ENCODE measurements around the gene BCAT1. TPM values are rescaled to one million over a fixed set of nuclear protein-coding genes. Genes with fewer than 3 reads are reported as not detected.

Gene BCAT1
- total and polyA plus RNA-seq, 2 donors from 2014 or later: 1.3 to 15.5 TPM

- no peak overlapping the region for H3K4me3 ChIP-seq (ENCODE audit: low read length in 3 of 3)
- H3K27me3 ChIP-seq (ENCODE audit: control insufficient read depth, insufficient read depth, low read length): no peaks in the 10 kb centered on the region
- FAIRE-seq (no peak), DNase-seq (peak in 1 of 5 donors; percentile 48)
- H3K4me1 ChIP-seq (ENCODE audit: control insufficient read depth in 2 of 3, insufficient read depth in 2 of 3, low read depth in 1 of 3, low read length in 3 of 3): no peaks in the 10 kb centered on the region
- H3K36me3 ChIP-seq (ENCODE audit: control insufficient read depth in 2 of 3, insufficient read depth in 3 of 3, low read length in 3 of 3): no peaks in the 10 kb centered on the region
- no peak overlapping the region for H3K27ac ChIP-seq (ENCODE audit: low read depth in 2 of 2, low read length in 2 of 2)
- H3K9ac ChIP-seq (ENCODE audit: low read length in 3 of 3): no peak overlapping the region
- TF ChIP-seq CTCF (IDR thresholded peaks at IDR 0.05; ENCODE audit: borderline replicate concordance, extremely low read depth, insufficient read depth): no peak
- intact Hi-C loops (cut with DNase I): no loop called here
- peaks cover 0 to 2% (median 0%) of the 10 kb centered on the region in 3 donors for H3K9me3 ChIP-seq (ENCODE audit: control insufficient read depth in 2 of 3, insufficient read depth in 1 of 3, low read length in 3 of 3)
Measured at GRCh38 chr12:24770821-24771220, 178.1 kb downstream of the BCAT1 start.

DNA sequence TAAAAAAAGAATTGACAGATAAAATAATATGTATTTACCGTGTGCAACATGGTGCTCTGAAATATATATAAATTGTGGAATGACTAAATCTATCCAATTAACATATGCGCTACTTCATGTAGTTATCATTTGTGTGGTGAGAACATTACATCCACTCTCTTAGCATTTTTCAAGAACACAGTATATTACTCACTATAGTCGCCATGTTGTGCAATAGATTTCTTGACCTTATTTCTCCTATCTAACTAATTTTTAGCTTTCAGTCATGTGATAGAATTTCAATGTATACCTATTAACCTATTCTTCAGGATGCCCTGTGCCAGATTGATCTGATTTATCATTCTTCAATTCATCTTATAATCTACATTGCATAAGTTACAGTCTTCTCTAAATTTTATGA lies 178.6 kb downstream of the BCAT1 start:
- intact Hi-C loops (cut with DNase I): no loop called here
- no peak overlapping the region for H3K27ac ChIP-seq (ENCODE audit: low read depth in 2 of 2, low read length in 2 of 2)
- no peaks in the 10 kb centered on the region for H3K36me3 ChIP-seq (ENCODE audit: control insufficient read depth in 2 of 3, insufficient read depth in 3 of 3, low read length in 3 of 3)
- H3K9me3 ChIP-seq (ENCODE audit: control insufficient read depth in 2 of 3, insufficient read depth in 1 of 3, low read length in 3 of 3): peaks cover 0 to 2% (median 0%) of the 10 kb centered on the region in 3 donors
- no peak overlapping the region for H3K9ac ChIP-seq (ENCODE audit: low read length in 3 of 3)
- H3K4me3 ChIP-seq (ENCODE audit: low read length in 3 of 3): no peak overlapping the region
- DNase-seq: no peak
- no peak for FAIRE-seq
- TF ChIP-seq CTCF (IDR thresholded peaks at IDR 0.05; ENCODE audit: borderline replicate concordance, extremely low read depth, insufficient read depth): no peak
- H3K27me3 ChIP-seq (ENCODE audit: control insufficient read depth, insufficient read depth, low read length): no peaks in the 10 kb centered on the region
- no peaks in the 10 kb centered on the region for H3K4me1 ChIP-seq (ENCODE audit: control insufficient read depth in 2 of 3, insufficient read depth in 2 of 3, low read depth in 1 of 3, low read length in 3 of 3)

DNA sequence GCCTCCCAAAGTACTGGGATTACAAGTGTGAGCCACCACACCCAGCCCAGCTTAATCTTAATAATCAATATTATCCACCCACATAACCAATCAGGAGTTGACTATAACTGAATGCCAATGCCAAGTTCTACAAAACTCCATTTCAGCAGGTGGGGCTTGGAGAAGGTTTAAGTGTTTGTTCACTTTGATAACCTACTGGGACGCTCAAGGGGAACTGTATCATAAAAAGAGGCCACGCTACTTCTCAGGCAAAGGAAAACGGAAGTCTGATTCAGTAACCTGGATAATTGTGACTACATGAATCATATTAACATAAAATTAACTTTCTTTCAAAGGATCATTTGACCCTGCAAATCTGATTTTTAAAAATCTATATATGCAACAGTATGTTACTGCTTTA lies 179.2 kb downstream of the BCAT1 start:
- Histone ChIP-seq H3K27ac (ENCODE audit: low read depth in 2 of 2, low read length in 2 of 2) (no peak overlapping the region), H3K4me3 (ENCODE audit: low read length in 3 of 3) (no peak overlapping the region), H3K9me3 (ENCODE audit: control insufficient read depth in 2 of 3, insufficient read depth in 1 of 3, low read length in 3 of 3) (peaks cover 0 to 2% (median 0%) of the 10 kb centered on the region in 3 donors), H3K4me1 (ENCODE audit: control insufficient read depth in 2 of 3, insufficient read depth in 2 of 3, low read depth in 1 of 3, low read length in 3 of 3) (no peaks in the 10 kb centered on the region), H3K27me3 (ENCODE audit: control insufficient read depth, insufficient read depth, low read length) (no peaks in the 10 kb centered on the region), H3K36me3 (ENCODE audit: control insufficient read depth in 2 of 3, insufficient read depth in 3 of 3, low read length in 3 of 3) (no peaks in the 10 kb centered on the region), H3K9ac (ENCODE audit: low read length in 3 of 3) (no peak overlapping the region)
- intact Hi-C loops (cut with DNase I): no loop called here
- FAIRE-seq: no peak
- DNase-seq: no peak
- no peak for TF ChIP-seq CTCF (IDR thresholded peaks at IDR 0.05; ENCODE audit: borderline replicate concordance, extremely low read depth, insufficient read depth)

DNA sequence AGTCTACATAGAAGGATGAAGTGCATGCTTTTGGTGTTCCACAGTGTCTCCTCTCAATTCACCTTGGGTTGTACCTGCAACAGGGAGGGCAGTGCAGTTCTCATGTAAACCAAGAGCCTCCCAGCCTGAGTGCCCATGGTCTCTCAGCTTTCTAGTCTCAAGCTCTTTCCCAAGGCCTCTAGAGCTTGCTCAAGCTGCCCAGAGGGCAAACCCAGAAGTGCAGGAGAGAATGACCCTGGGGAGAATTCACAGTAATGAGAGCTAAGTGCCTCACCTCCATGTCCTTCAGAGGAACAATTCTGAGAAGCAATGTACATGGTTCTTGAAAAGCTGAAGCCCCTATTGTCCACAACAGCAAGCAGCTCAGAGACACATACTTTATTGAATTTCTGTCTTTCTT lies 180.5 kb downstream of the BCAT1 start:
- Histone ChIP-seq H3K9ac (ENCODE audit: low read length in 3 of 3) (no peak overlapping the region), H3K36me3 (ENCODE audit: control insufficient read depth in 2 of 3, insufficient read depth in 3 of 3, low read length in 3 of 3) (no peaks in the 10 kb centered on the region), H3K27ac (ENCODE audit: low read depth in 2 of 2, low read length in 2 of 2) (no peak overlapping the region), H3K27me3 (ENCODE audit: control insufficient read depth, insufficient read depth, low read length) (no peaks in the 10 kb centered on the region), H3K4me1 (ENCODE audit: control insufficient read depth in 2 of 3, insufficient read depth in 2 of 3, low read depth in 1 of 3, low read length in 3 of 3) (no peaks in the 10 kb centered on the region), H3K4me3 (ENCODE audit: low read length in 3 of 3) (no peak overlapping the region), H3K9me3 (ENCODE audit: control insufficient read depth in 2 of 3, insufficient read depth in 1 of 3, low read length in 3 of 3) (peaks cover 0 to 4% (median 0%) of the 10 kb centered on the region in 3 donors)
- DNase-seq (no peak), FAIRE-seq (no peak)
- no peak for TF ChIP-seq CTCF (IDR thresholded peaks at IDR 0.05; ENCODE audit: borderline replicate concordance, extremely low read depth, insufficient read depth)
- intact Hi-C loops (cut with DNase I): no loop called here

Measured in kidney (tissue), 14 donors.